HG02571 (cell line): ENCODE data around the gene INTS12.

Experiments
- ATAC-seq: cut with Tn5 transposase; IDR thresholded peaks from one replicate; pipeline ENCODE4 v1.9.1; 2021; ENCODE audit warnings: mild to moderate bottlenecking, moderate library complexity; ENCODE audit not compliant: unreplicated experiment

Gene INTS12

DNA sequence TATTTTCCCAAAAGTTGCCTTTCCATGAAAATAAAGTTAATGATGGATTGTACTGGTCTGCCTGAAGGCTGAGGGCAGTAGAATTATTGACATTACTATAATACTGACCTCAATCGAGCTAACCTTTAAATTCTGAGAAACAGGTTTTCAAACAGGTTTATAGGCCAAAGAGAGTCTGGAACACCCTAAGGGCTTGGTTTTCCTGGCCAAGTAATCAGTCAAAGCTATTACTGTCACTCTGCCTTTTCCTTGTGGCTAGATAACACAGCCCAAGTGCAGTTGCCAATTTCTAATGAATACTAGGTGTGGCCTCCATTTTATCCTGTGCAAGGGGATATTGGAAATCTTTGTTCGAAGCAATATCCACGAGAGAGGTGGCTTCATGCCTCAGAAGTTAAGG, 75.2 kb downstream of the INTS12 start:
- no peak for ATAC-seq
